Measurements from ENCODE around the gene LRRN1. TPM values are rescaled to one million over a fixed set of nuclear protein-coding genes. Genes with fewer than 3 reads are reported as not detected.
"Not testable (repeated sequence)": the region's sequence is repeated elsewhere in the genome, so short reads cannot be mapped to it uniquely, and the experiment has no call there.

Gene LRRN1
- total RNA-seq, 1 donor from 2014 or later, result 85.2 TPM

- H3K27ac Mint-ChIP-seq (ENCODE audit: unreplicated experiment), result no peak overlapping the region
- no peaks in the 10 kb centered on the region for H3K9me3 Mint-ChIP-seq
- peaks cover 26% of the 10 kb centered on the region for H3K36me3 Mint-ChIP-seq (ENCODE audit: low read depth)
- no peak for TF ChIP-seq CTCF (conservative IDR thresholded peaks at IDR 0.05)
- no peak for DNase-seq (ENCODE audit: low read depth, low spot score)
- no peak overlapping the region for H3K4me3 Mint-ChIP-seq
- no peaks in the 10 kb centered on the region for H3K4me1 Mint-ChIP-seq
- H3K27me3 Mint-ChIP-seq (ENCODE audit: low read depth), result no peaks in the 10 kb centered on the region
Observed at GRCh38 chr3:3817865-3818264, 18.6 kb downstream of the LRRN1 start.

- H3K27me3 Mint-ChIP-seq (ENCODE audit: low read depth), result no peaks in the 10 kb centered on the region
- TF ChIP-seq CTCF (conservative IDR thresholded peaks at IDR 0.05), result no peak
- peaks cover 12% of the 10 kb centered on the region for H3K36me3 Mint-ChIP-seq (ENCODE audit: low read depth)
- no peak overlapping the region for H3K4me3 Mint-ChIP-seq
- no peak for DNase-seq (ENCODE audit: low read depth, low spot score)
- H3K27ac Mint-ChIP-seq (ENCODE audit: unreplicated experiment), result no peak overlapping the region
- H3K9me3 Mint-ChIP-seq, result no peaks in the 10 kb centered on the region
- H3K4me1 Mint-ChIP-seq, result peaks cover 4% of the 10 kb centered on the region
Observed at GRCh38 chr3:3821777-3822176, 22.5 kb downstream of the LRRN1 start.

GRCh38 chr3:3825035-3825434, 25.8 kb downstream of the LRRN1 start:
- TF ChIP-seq CTCF (conservative IDR thresholded peaks at IDR 0.05), result no peak
- H3K36me3 Mint-ChIP-seq (ENCODE audit: low read depth), result peaks cover 25% of the 10 kb centered on the region
- peaks cover 4% of the 10 kb centered on the region for H3K4me1 Mint-ChIP-seq
- no peak for DNase-seq (ENCODE audit: low read depth, low spot score)
- H3K27ac Mint-ChIP-seq (ENCODE audit: unreplicated experiment), result no peak overlapping the region
- H3K4me3 Mint-ChIP-seq, result no peak overlapping the region
- H3K27me3 Mint-ChIP-seq (ENCODE audit: low read depth), result no peaks in the 10 kb centered on the region
- H3K9me3 Mint-ChIP-seq, result peaks cover 4% of the 10 kb centered on the region

GRCh38 chr3:3826521-3826920, 27.3 kb downstream of the LRRN1 start:
- TF ChIP-seq CTCF (conservative IDR thresholded peaks at IDR 0.05), result no peak
- H3K9me3 Mint-ChIP-seq, result peaks cover 7% of the 10 kb centered on the region

GRCh38 chr3:3827111-3827510, 27.9 kb downstream of the LRRN1 start:
- peaks cover 4% of the 10 kb centered on the region for H3K4me1 Mint-ChIP-seq
- H3K27me3 Mint-ChIP-seq (ENCODE audit: low read depth), result no peaks in the 10 kb centered on the region
- no peak overlapping the region for H3K4me3 Mint-ChIP-seq
- peaks cover 7% of the 10 kb centered on the region for H3K9me3 Mint-ChIP-seq
- no peak for TF ChIP-seq CTCF (conservative IDR thresholded peaks at IDR 0.05)
- no peak for DNase-seq (ENCODE audit: low read depth, low spot score)
- peaks cover 33% of the 10 kb centered on the region for H3K36me3 Mint-ChIP-seq (ENCODE audit: low read depth)
- H3K27ac Mint-ChIP-seq (ENCODE audit: unreplicated experiment), result no peak overlapping the region

More at GRCh38 chr3:3826521-3826920, 27.3 kb downstream of the LRRN1 start:
- Mint-ChIP-seq H3K36me3 (ENCODE audit: low read depth) (peaks cover 30% of the 10 kb centered on the region), H3K4me1 (peaks cover 4% of the 10 kb centered on the region), H3K27ac (ENCODE audit: unreplicated experiment) (no peak overlapping the region), H3K27me3 (ENCODE audit: low read depth) (no peaks in the 10 kb centered on the region), H3K4me3 (no peak overlapping the region)
- no peak for DNase-seq (ENCODE audit: low read depth, low spot score)

GRCh38 chr3:3828417-3828816, 29.2 kb downstream of the LRRN1 start:
- H3K4me1 Mint-ChIP-seq; H3K27ac Mint-ChIP-seq (ENCODE audit: unreplicated experiment): not testable (repeated sequence)
- H3K36me3 Mint-ChIP-seq (ENCODE audit: low read depth), result peaks cover 45% of the 10 kb centered on the region

More at GRCh38 chr3:3828417-3828816, 29.2 kb downstream of the LRRN1 start:
- not testable (repeated sequence) for H3K27me3 Mint-ChIP-seq (ENCODE audit: low read depth); DNase-seq (ENCODE audit: low read depth, low spot score); H3K4me3 Mint-ChIP-seq
- peaks cover 15% of the 10 kb centered on the region for H3K9me3 Mint-ChIP-seq

All from neural crest cell (in vitro differentiated cells).